LNCaP clone FGC (cell line): ENCODE measurements around the gene SMIM3.

Source experiments
- DNase-seq: peaks from one replicate; pipeline ENCODE4 v3.0.0-alpha.2; 2011; ENCODE audit warnings: low read depth
- H3K4me3 ChIP-seq: 2 replicates; pipeline ENCODE4 v1.5.1; 2011; ENCODE audit warnings: mild to moderate bottlenecking, low read depth, low read length, control low read depth
- CTCF ChIP-seq: IDR thresholded peaks from 2 replicates; pipeline ENCODE4 v1.5.1; 2012; ENCODE audit warnings: mild to moderate bottlenecking; ENCODE audit not compliant: control insufficient read depth, insufficient read depth; ENCODE audit errors: extremely low read depth

The SMIM3 gene

GRCh38 chr5:150765799-150766169 lies 12.8 kb upstream of the SMIM3 start:
- DNase-seq: no peak
- no peak for TF ChIP-seq CTCF
- no peak overlapping the region for H3K4me3 ChIP-seq

DNA sequence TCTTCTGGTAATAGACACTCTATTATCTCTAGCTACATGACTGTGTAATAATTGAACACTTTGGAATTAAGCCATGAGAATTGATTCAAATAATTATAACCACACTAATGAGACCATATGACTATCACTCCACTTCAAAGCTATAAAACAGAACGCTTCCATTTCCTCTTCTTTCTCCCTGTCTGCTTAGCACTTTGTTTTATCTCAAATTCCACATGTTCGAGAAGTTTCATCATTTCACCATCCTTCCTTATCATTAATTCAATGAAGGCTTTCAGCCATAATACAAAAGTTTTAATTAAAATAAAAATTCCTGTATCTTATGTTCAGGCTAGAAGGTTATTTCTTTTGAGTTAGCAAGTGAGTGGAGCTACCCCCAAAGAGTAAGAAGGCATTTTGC lies 12.3 kb upstream of the SMIM3 start:
- H3K4me3 ChIP-seq: no peak overlapping the region
- TF ChIP-seq CTCF: no peak
- DNase-seq: no peak

DNA sequence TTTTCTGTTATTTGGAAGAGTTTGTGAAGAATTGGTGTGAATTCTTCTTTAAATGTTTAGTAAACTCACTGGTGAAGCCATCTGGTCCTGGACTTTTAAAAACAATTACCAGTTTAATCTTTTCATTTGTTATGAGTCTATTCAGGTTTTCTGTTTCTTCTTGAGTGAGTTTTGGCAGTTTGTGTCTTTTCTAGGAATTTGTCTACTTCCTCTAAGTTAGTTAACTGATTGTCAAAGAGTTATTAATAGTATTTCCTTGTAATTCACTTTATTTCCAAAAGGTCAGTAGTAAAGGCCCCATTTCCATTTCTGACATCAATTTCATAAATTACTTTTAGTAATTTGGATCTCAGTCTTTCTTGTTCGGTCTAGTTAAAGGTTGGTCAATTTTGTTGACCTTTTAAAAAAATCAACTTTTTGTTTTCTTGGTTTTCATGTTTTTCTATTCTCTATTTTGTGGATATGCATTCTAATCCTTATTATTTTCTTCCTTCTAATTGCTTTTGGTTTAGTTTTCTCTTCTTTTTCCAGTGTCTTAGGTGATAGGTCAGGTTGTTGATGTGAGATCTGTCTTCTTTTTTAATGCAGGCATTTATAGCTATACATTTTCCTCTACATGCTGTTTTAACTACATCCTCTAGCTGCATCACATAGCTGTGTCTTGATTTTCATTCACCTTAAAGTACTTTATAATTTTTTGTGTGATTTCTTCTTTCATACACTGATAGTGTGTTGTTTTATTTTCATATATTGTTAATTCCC lies 7.3 kb upstream of the SMIM3 start:
- H3K4me3 ChIP-seq: no peak overlapping the region

GRCh38 chr5:150774145-150774544 lies 4.4 kb upstream of the SMIM3 start:
- TF ChIP-seq CTCF: no peak
- DNase-seq: no peak
- no peak overlapping the region for H3K4me3 ChIP-seq

More for the DNA sequence above, 7.3 kb upstream of the SMIM3 start:
- no peak for TF ChIP-seq CTCF
- no peak for DNase-seq

- H3K4me3 ChIP-seq: no peak overlapping the region
Measured at GRCh38 chr5:150777685-150778084, 872 bp upstream of the SMIM3 start.

DNA sequence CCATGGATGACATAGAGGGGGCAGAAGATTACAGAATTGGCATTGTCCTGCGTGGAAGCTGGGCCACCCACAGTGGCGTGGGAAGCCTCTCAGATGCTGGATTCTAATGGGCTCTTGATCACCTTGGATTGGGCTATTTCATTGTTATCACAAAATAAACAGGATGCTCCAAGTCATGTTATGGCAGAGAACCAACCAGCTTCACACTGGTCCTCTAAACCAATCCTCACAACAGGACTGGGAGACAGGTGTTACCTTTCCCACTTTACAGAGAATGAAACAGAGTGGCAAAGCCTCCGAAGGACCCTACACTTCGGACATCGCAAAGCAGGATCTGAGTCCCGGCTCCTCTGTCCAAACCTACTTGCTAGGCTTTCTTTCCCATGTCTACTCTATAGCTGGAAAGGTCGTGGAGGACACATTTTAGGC lies 455 bp upstream of the SMIM3 start:
- peak overlapping the region; percentile 58 for H3K4me3 ChIP-seq
- TF ChIP-seq CTCF: no peak
- DNase-seq: no peak

More at GRCh38 chr5:150777685-150778084, 872 bp upstream of the SMIM3 start:
- DNase-seq: no peak
- TF ChIP-seq CTCF: no peak
